Measurements from ENCODE around the gene PRODH2. TPM values are rescaled to one million over a fixed set of nuclear protein-coding genes. Genes with fewer than 3 reads are reported as not detected.

Gene PRODH2
- polyA plus RNA-seq, 2 of the 4 experiments (the other 2 are of a cell fraction), result 0.92 to 1.0 TPM

DNA sequence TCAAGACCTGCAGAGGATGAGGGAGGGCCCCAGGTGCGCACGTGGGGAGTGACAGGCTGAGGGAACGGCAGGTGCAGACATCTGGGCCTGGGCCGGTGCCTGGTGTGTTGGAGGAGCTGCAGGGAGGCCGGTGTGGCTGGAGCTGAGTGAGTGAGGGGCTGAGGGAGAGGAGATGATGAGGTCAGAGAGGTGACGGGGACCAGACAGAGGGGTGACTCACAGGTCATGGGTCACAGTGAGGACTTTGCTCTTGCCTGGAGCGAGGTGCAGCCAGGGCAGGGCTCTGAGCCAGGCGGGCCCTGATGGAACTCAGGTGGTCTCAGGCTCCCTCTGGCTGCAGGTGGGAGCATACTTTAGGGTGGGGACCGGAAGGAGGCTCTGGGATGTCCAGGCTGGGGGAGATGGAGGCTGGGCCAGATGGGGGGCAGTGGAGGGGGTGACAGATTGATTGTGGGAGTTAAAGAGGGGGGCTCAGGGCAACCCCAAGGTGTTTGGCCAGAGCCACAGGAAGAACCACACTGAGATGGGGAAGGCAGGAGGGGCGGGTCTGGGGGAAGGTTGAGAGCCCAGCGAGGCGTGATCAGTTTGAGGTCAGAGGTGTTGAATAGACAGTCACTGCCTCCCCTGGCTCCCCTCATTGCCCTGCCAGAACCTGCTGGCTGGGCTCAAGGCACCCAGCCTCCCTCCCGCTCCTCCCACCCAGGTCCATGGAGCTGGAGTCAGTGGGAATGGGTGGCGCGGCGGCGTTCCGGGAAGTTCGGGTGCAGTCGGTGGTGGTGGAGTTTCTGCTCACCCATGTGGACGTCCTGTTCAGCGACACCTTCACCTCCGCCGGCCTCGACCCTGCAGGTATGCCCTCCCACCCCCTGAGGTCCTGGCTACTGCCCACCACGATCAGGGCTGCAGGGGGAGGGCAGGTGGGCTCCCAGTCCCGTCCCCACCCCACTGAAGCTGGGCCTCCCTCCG lies 28.9 kb downstream of the PRODH2 start:
- Histone ChIP-seq H3K27ac (no peak overlapping the region), H3K9me3 (no peaks in the 10 kb centered on the region), H3K4me2 (no peak overlapping the region), H3K4me3 (no peak overlapping the region), H3K4me1 (no peaks in the 10 kb centered on the region)
- TF ChIP-seq FOSL2 (IDR thresholded peaks at IDR 0.05), result no peak
- peak; percentile 14; the same call in 1 of the 2 replicates for TF ChIP-seq FOSL2 (CRISPR knock-in tag; IDR thresholded peaks at IDR 0.05)
- TF ChIP-seq SREBF2 (IDR thresholded peaks at IDR 0.05), result no peak
- DNase-seq (ENCODE audit: low read depth in 1 of 2, low spot score in 1 of 2), result no peak
- no peak for ATAC-seq
- ChIA-PET CTCF (interaction anchor here (1.0 to 1.9 kb wide), 4 partner anchors 10 to 147 kb away, joined by 3 to 5 read pairs (median 4); no protein-coding TSS in a partner anchor), POLR2A (no interaction called here)
- WGBS (ENCODE audit: missing lambda C conversion rate), result 80% methylated on average over 27 of the region's 28 CpGs
- FAIRE-seq, result no peak

DNA sequence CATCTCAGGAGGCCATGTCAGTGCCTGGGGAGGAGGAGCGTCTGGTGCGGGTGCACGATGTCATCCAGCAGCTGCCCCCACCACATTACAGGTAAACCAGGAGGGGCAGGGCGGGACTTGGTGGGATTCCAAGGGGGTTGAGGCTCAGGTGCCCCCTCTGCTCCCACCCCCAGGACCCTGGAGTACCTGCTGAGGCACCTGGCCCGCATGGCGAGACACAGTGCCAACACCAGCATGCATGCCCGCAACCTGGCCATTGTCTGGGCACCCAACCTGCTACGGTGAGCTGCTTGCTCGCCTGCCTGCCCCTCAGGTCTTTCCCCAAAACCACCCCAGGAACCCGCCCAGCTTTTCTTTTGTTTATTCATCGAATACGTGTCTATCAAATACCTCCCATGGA lies 30.1 kb downstream of the PRODH2 start:
- FAIRE-seq, result no peak
- CTCF ChIA-PET, result interaction anchor here (1.2 to 1.7 kb wide), 2 partner anchors 9 to 12 kb away, joined by 3 to 5 read pairs; no protein-coding TSS in a partner anchor
- TF ChIP-seq, protein P1, sequence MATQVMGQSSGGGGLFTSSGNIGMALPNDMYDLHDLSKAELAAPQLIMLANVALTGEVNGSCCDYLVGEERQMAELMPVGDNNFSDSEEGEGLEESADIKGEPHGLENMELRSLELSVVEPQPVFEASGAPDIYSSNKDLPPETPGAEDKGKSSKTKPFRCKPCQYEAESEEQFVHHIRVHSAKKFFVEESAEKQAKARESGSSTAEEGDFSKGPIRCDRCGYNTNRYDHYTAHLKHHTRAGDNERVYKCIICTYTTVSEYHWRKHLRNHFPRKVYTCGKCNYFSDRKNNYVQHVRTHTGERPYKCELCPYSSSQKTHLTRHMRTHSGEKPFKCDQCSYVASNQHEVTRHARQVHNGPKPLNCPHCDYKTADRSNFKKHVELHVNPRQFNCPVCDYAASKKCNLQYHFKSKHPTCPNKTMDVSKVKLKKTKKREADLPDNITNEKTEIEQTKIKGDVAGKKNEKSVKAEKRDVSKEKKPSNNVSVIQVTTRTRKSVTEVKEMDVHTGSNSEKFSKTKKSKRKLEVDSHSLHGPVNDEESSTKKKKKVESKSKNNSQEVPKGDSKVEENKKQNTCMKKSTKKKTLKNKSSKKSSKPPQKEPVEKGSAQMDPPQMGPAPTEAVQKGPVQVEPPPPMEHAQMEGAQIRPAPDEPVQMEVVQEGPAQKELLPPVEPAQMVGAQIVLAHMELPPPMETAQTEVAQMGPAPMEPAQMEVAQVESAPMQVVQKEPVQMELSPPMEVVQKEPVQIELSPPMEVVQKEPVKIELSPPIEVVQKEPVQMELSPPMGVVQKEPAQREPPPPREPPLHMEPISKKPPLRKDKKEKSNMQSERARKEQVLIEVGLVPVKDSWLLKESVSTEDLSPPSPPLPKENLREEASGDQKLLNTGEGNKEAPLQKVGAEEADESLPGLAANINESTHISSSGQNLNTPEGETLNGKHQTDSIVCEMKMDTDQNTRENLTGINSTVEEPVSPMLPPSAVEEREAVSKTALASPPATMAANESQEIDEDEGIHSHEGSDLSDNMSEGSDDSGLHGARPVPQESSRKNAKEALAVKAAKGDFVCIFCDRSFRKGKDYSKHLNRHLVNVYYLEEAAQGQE (IDR thresholded peaks at IDR 0.05), result no peak
- TF ChIP-seq, protein P2, sequence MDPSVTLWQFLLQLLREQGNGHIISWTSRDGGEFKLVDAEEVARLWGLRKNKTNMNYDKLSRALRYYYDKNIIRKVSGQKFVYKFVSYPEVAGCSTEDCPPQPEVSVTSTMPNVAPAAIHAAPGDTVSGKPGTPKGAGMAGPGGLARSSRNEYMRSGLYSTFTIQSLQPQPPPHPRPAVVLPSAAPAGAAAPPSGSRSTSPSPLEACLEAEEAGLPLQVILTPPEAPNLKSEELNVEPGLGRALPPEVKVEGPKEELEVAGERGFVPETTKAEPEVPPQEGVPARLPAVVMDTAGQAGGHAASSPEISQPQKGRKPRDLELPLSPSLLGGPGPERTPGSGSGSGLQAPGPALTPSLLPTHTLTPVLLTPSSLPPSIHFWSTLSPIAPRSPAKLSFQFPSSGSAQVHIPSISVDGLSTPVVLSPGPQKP (IDR thresholded peaks at IDR 0.05; ENCODE audit: low read depth, low read length), result no peak
- no peak for TF ChIP-seq RNF2 (IDR thresholded peaks at IDR 0.05; ENCODE audit: borderline replicate concordance, low read depth)
- TF ChIP-seq POLR2A (IDR thresholded peaks at IDR 0.05; ENCODE audit: low read length), result no peak
- no peak for TF ChIP-seq ATOH8 (CRISPR knock-in tag; IDR thresholded peaks at IDR 0.05; ENCODE audit: low read depth)
- TF ChIP-seq RCOR1 (IDR thresholded peaks at IDR 0.05; ENCODE audit: low read depth, low read length), result no peak
- TF ChIP-seq HDAC2 (IDR thresholded peaks at IDR 0.05), result no peak
- TF ChIP-seq ZNF302 (CRISPR knock-in tag; IDR thresholded peaks at IDR 0.05), result no peak
- TF ChIP-seq GATA3 (IDR thresholded peaks at IDR 0.05; ENCODE audit: borderline replicate concordance), result no peak
- no peak for TF ChIP-seq FOSL2 (IDR thresholded peaks at IDR 0.05)
- TF ChIP-seq FOSL2 (CRISPR knock-in tag; IDR thresholded peaks at IDR 0.05), result no peak
- POLR2A ChIA-PET, result no interaction called here
- no peak for DNase-seq (ENCODE audit: low read depth in 1 of 2, low spot score in 1 of 2)
- Histone ChIP-seq H3K27ac (no peak overlapping the region), H3K4me2 (no peak overlapping the region), H3K4me3 (no peak overlapping the region), H3K4me1 (no peaks in the 10 kb centered on the region), H3K9me3 (no peaks in the 10 kb centered on the region)
- no peak for ATAC-seq
- 89% methylated on average over 12 of the region's 12 CpGs for WGBS (ENCODE audit: missing lambda C conversion rate)

- no peak overlapping the region for H3K4me3 ChIP-seq
- no peak for DNase-seq (ENCODE audit: low read depth in 1 of 2, low spot score in 1 of 2)
- TF ChIP-seq JUN (IDR thresholded peaks at IDR 0.05) (no peak), HOXA7 (CRISPR knock-in tag; IDR thresholded peaks at IDR 0.05) (no peak)
- TF ChIP-seq, protein P3, sequence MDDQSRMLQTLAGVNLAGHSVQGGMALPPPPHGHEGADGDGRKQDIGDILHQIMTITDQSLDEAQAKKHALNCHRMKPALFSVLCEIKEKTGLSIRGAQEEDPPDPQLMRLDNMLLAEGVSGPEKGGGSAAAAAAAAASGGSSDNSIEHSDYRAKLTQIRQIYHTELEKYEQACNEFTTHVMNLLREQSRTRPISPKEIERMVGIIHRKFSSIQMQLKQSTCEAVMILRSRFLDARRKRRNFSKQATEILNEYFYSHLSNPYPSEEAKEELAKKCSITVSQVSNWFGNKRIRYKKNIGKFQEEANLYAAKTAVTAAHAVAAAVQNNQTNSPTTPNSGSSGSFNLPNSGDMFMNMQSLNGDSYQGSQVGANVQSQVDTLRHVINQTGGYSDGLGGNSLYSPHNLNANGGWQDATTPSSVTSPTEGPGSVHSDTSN (IDR thresholded peaks at IDR 0.05), result no peak
- H3K4me2 ChIP-seq, result no peak overlapping the region
- WGBS (ENCODE audit: missing lambda C conversion rate), result 75% methylated on average over 9 of the region's 9 CpGs
- H3K9me3 ChIP-seq, result no peaks in the 10 kb centered on the region
- peak in 1 of 2 experiments; percentile 11; a peak in 2 of 6 replicates for ATAC-seq
- POLR2A ChIA-PET, result no interaction called here
- H3K27ac ChIP-seq, result no peak overlapping the region
- CTCF ChIA-PET, result interaction anchor here (1.2 to 1.7 kb wide), 2 partner anchors 8 to 13 kb away, joined by 3 to 5 read pairs; no protein-coding TSS in a partner anchor
- H3K4me1 ChIP-seq, result no peaks in the 10 kb centered on the region
- no peak for FAIRE-seq
Observed at GRCh38 chr19:35781650-35782049, 31.0 kb downstream of the PRODH2 start.

Data from A549 (cell line).